Panc1 (cell line): ENCODE results near the gene PADI1. TPM values are rescaled to one million over a fixed set of nuclear protein-coding genes. Genes with fewer than 3 reads are reported as not detected.

Source experiments
- ATAC-seq: fragments of 200-7000 bp; cut with Tn5 transposase; 2 replicates; pipeline ENCODE4 v1.9.1; 2020; ENCODE audit warnings: mild to moderate bottlenecking, moderate library complexity
- BruUV-seq: library from RNA; stranded (reverse); fragments of 400-500 nt; replicated peaks from 2 replicates; lab custom pipeline; 2021; lab: Mats Ljungman, UMichigan
- CTCF ChIA-PET: fragments of 300-600 bp; sonication (Branson Sonifier 250); formaldehyde crosslinking; loops from one replicate; lab custom pipeline; 2022; ENCODE audit warnings: antibody characterized with exemption; lab: Charles Lee
- POLR2A ChIA-PET: fragments of 300-600 bp; sonication (Branson Sonifier 250); formaldehyde crosslinking; loops from one replicate; lab custom pipeline; 2022; ENCODE audit warnings: antibody characterized with exemption; lab: Charles Lee
- DNase-seq: peaks from one replicate; pipeline ENCODE4 v3.0.0-alpha.2; 2010; ENCODE audit warnings: low read depth, low spot score
- H3K27ac ChIP-seq: 2 replicates; pipeline ENCODE4 v1.5.1; 2011; ENCODE audit warnings: mild to moderate bottlenecking, low read length, inconsistent platforms
- H3K27me3 ChIP-seq: fragments of 200-500 bp; sonication (Bioruptor generic); 2 replicates; pipeline ENCODE4 v1.6.0; 2014; ENCODE audit warnings: low read length, inconsistent platforms; ENCODE audit not compliant: control insufficient read depth, insufficient read depth
- H3K36me3 ChIP-seq: fragments of 200-500 bp; sonication (Bioruptor generic); 2 replicates; pipeline ENCODE4 v1.5.1; 2014; ENCODE audit warnings: inconsistent platforms, mild to moderate bottlenecking, low read length, moderate library complexity; ENCODE audit not compliant: control insufficient read depth, insufficient read depth
- H3K4me1 ChIP-seq: 2 replicates; pipeline ENCODE4 v1.5.1; 2011; ENCODE audit warnings: inconsistent platforms, mild to moderate bottlenecking, low read length, moderate library complexity; ENCODE audit not compliant: control insufficient read depth, insufficient read depth
- H3K4me3 ChIP-seq, 2 experiments: 2 replicates each; pipeline ENCODE4 v1.5.1; 2011 to 2012; ENCODE audit warnings: low read depth in 2 of 2, low read length in 2 of 2, mild to moderate bottlenecking in 2 of 2, inconsistent platforms in 1 of 2, moderate library complexity in 1 of 2
- H3K9me3 ChIP-seq: fragments of 200-500 bp; sonication (Bioruptor generic); 2 replicates; pipeline ENCODE4 v1.5.1; 2014; ENCODE audit warnings: low read depth, mild to moderate bottlenecking, inconsistent platforms, low read length, moderate library complexity; ENCODE audit not compliant: control insufficient read depth, insufficient read depth
- POLR2AphosphoS5 ChIP-seq: IDR thresholded peaks from 2 replicates; pipeline ENCODE4 v1.6.1; 2012; ENCODE audit warnings: mild to moderate bottlenecking, low read depth, low read length, moderate library complexity
- SIN3A ChIP-seq: IDR thresholded peaks from 2 replicates; pipeline ENCODE4 v1.6.1; 2012; ENCODE audit warnings: low read depth, mild to moderate bottlenecking, low read length, moderate library complexity, borderline replicate concordance; ENCODE audit not compliant: insufficient read depth
- TCF7L2 ChIP-seq: IDR thresholded peaks from 2 replicates; pipeline ENCODE4 v1.6.1; 2011; ENCODE audit warnings: mild to moderate bottlenecking, low read depth, low read length, inconsistent platforms
- in situ Hi-C: cut with HindIII; loops from 2 replicates; pipeline ENCODE4 v1.10.0; 2016; ENCODE audit warnings: low sequenced_read_pairs, low pct_unique_long_range_greater_than_20kb
- intact Hi-C: fragments of 100-400 bp; cut with micrococcal nuclease; formaldehyde crosslinking; loops from one replicate; pipeline ENCODE4 v1.10.0; 2022; ENCODE audit not compliant: unreplicated experiment
- total RNA-seq: library from RNA; stranded (reverse); gene quantifications from one replicate; pipeline ENCODE4 v1.2.1, GENCODE V29; 2021; ENCODE audit not compliant: unreplicated experiment
- TF ChIP-seq, protein P1 (sequence below), 2 experiments: IDR thresholded peaks; 2 replicates each; pipeline ENCODE4 v1.6.1; 2011 to 2012; ENCODE audit warnings: low read depth in 2 of 2, control low read depth in 1 of 2, low read length in 1 of 2, mild to moderate bottlenecking in 1 of 2, moderate library complexity in 1 of 2; ENCODE audit not compliant: insufficient read depth in 1 of 2
- TF ChIP-seq, protein P2 (sequence below): fragments of 450-650 bp; IDR thresholded peaks from 2 replicates; pipeline ENCODE4 v1.5.1; 2017; ENCODE audit warnings: mild to moderate bottlenecking

Gene PADI1
- total RNA-seq, 1 experiment from 2014 or later = 2.3 TPM

DNA sequence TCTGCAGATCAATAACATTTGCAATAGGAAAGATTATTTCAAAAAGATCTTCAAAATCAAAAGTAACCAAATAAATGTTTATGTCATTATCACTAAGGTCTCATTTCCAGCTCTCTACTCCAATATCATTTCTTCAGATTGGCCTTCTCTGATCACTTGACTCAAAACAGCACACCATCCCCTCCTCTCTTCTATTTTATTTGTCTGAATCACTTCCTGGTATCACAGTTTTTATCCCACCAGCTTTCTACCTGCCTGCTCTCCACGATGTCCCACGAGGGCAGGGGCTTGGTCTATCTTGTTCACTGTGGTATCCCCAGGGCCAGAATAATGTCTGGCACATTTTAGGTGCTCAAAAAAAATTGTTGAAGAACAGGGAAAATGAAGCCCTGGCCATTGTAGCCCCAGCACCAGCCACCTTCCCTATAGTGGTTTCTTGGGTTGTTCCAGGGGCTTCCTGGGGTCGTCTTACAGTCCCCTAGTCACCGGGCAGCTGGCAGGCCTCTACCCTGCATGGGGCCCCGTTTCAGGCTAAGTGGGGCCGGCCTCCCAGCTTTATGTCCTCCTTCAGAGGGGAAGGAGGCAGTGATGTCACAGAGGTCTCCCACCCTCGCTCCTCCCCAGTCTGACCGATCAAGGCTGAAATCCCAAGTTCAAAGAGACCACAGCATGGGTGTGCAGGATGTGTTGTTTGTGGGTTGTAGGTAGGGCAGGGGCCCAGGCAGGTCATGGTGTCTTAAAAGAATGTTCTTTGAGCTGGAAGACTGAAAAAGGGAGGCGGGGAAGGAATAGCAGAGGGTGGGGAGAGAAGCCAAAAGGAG is 3.5 kb upstream of the PADI1 start:
- TF ChIP-seq TCF7L2 = no peak
- TF ChIP-seq, protein P1, sequence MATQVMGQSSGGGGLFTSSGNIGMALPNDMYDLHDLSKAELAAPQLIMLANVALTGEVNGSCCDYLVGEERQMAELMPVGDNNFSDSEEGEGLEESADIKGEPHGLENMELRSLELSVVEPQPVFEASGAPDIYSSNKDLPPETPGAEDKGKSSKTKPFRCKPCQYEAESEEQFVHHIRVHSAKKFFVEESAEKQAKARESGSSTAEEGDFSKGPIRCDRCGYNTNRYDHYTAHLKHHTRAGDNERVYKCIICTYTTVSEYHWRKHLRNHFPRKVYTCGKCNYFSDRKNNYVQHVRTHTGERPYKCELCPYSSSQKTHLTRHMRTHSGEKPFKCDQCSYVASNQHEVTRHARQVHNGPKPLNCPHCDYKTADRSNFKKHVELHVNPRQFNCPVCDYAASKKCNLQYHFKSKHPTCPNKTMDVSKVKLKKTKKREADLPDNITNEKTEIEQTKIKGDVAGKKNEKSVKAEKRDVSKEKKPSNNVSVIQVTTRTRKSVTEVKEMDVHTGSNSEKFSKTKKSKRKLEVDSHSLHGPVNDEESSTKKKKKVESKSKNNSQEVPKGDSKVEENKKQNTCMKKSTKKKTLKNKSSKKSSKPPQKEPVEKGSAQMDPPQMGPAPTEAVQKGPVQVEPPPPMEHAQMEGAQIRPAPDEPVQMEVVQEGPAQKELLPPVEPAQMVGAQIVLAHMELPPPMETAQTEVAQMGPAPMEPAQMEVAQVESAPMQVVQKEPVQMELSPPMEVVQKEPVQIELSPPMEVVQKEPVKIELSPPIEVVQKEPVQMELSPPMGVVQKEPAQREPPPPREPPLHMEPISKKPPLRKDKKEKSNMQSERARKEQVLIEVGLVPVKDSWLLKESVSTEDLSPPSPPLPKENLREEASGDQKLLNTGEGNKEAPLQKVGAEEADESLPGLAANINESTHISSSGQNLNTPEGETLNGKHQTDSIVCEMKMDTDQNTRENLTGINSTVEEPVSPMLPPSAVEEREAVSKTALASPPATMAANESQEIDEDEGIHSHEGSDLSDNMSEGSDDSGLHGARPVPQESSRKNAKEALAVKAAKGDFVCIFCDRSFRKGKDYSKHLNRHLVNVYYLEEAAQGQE (IDR thresholded peaks at IDR 0.05; ENCODE audit: insufficient read depth in 1 of 2, low read depth in 2 of 2, low read length in 1 of 2) = no peak
- Histone ChIP-seq H3K36me3 (no peaks in the 10 kb centered on the region), H3K4me3 (no peak overlapping the region), H3K9me3 (no peaks in the 10 kb centered on the region), H3K27me3 (no peaks in the 10 kb centered on the region), H3K4me1 (peaks cover 26% of the 10 kb centered on the region), H3K27ac (peak overlapping the region; percentile 78)
- ATAC-seq (no peak), DNase-seq (no peak)
- intact Hi-C loops = no loop called here
- in situ Hi-C loops = no loop called here
- CTCF ChIA-PET = no interaction called here
- POLR2A ChIA-PET = interaction anchor here (0.7 kb wide), 1 partner anchor 18 kb away, joined by 3 read pairs; no protein-coding TSS in a partner anchor
- BruUV-seq = no TSS peak

DNA sequence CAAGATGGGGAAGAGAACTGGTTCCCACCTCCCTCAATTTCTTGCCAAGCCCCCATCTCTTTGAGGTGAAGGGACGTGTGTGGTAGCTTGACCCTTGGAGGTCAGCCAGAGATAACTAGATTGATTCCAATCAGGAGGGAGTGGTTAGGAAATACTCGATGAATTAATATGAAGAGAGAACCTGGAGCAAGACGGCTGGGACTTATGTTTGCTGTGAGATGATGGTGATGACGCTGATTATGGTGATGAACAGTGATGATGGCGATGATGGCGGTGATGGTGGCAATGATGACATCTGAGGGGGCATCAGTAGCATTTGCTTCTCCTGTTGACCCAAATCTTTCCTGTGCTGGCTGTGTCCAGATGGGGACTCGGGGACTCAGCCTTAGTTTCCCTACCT is 724 bp downstream of the PADI1 start:
- ATAC-seq (no peak), DNase-seq (no peak)
- CTCF ChIA-PET = no interaction called here
- TF ChIP-seq SIN3A (no peak), POLR2AphosphoS5 (no peak), TCF7L2 (no peak)
- TF ChIP-seq, protein P2, sequence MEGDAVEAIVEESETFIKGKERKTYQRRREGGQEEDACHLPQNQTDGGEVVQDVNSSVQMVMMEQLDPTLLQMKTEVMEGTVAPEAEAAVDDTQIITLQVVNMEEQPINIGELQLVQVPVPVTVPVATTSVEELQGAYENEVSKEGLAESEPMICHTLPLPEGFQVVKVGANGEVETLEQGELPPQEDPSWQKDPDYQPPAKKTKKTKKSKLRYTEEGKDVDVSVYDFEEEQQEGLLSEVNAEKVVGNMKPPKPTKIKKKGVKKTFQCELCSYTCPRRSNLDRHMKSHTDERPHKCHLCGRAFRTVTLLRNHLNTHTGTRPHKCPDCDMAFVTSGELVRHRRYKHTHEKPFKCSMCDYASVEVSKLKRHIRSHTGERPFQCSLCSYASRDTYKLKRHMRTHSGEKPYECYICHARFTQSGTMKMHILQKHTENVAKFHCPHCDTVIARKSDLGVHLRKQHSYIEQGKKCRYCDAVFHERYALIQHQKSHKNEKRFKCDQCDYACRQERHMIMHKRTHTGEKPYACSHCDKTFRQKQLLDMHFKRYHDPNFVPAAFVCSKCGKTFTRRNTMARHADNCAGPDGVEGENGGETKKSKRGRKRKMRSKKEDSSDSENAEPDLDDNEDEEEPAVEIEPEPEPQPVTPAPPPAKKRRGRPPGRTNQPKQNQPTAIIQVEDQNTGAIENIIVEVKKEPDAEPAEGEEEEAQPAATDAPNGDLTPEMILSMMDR = no peak
- TF ChIP-seq, protein P1 (IDR thresholded peaks at IDR 0.05; ENCODE audit: insufficient read depth in 1 of 2, low read depth in 2 of 2, low read length in 1 of 2) = no peak
- POLR2A ChIA-PET = no interaction called here
- BruUV-seq = no TSS peak
- H3K27me3 ChIP-seq = no peaks in the 10 kb centered on the region
- H3K27ac ChIP-seq = peak overlapping the region; percentile 68
- in situ Hi-C loops = no loop called here
- H3K36me3 ChIP-seq = no peaks in the 10 kb centered on the region
- no peaks in the 10 kb centered on the region for H3K9me3 ChIP-seq
- intact Hi-C loops = no loop called here
- H3K4me3 ChIP-seq = no peak overlapping the region
- H3K4me1 ChIP-seq = peaks cover 43% of the 10 kb centered on the region
